Right lobe of liver (tissue), 4 donors: ENCODE results near the gene BEGAIN.

Source experiments
- CTCF ChIP-seq, 4 donors: fragments of 200-600 bp in 3 of 4; fragments of 450-650 bp in 1 of 4; IDR thresholded peaks; one replicate each; pipeline versions ENCODE4 v1.5.1 to v1.8.0; 2016 to 2022; ENCODE audit warnings: antibody characterized with exemption in 4 of 4, mild to moderate bottlenecking in 2 of 4
- POLR2A ChIP-seq: fragments of 450-650 bp; IDR thresholded peaks from one replicate; pipeline ENCODE4 v1.6.1; 2017; ENCODE audit warnings: antibody characterized with exemption, mild to moderate bottlenecking
- donor health status: DM: no; HTN: no; CAD: no.
- donor health status: DM: no; HTN: no; CAD: no.
- donor health status: DM: no; HTN: yes; CAD: no.

GRCh38 chr14:100582496-100583165 lies 4.6 kb downstream of the BEGAIN start:
- no peak for TF ChIP-seq CTCF (IDR thresholded peaks at IDR 0.05)
- TF ChIP-seq POLR2A = no peak
